ENCODE measurements around the gene FOXC2.

Gene FOXC2

GRCh38 chr16:86567701-86568581 lies 1.3 kb downstream of the FOXC2 start:
- Histone ChIP-seq H2AFZ (ENCODE audit: low read length) (no peak overlapping the region), H3K9me3 (replicated peaks; ENCODE audit: insufficient read depth, low read length) (no peaks in the 10 kb centered on the region), H3K9ac (ENCODE audit: low read length) (no peak overlapping the region), H3F3A (ENCODE audit: insufficient read depth, low read length) (no peaks in the 10 kb centered on the region), H3K27me3 (replicated peaks; ENCODE audit: insufficient read depth, low read length) (peaks cover 75% of the 10 kb centered on the region), H4K20me1 (ENCODE audit: insufficient read depth, low read length) (no peaks in the 10 kb centered on the region), H3K4me1 (ENCODE audit: low read length) (no peaks in the 10 kb centered on the region), H3K9me2 (replicated peaks; ENCODE audit: insufficient read depth, low read length) (no peaks in the 10 kb centered on the region), H3K4me3 (ENCODE audit: low read length) (no peak overlapping the region), H3K27ac (ENCODE audit: low read length) (no peak overlapping the region), H3K36me3 (replicated peaks; ENCODE audit: insufficient read depth, low read length) (no peaks in the 10 kb centered on the region), H3K79me2 (ENCODE audit: low read length) (no peaks in the 10 kb centered on the region), H3K4me2 (ENCODE audit: low read depth, low read length) (no peak overlapping the region)
- DNase-seq = no peak
- TF ChIP-seq EZH2phosphoT487 (IDR thresholded peaks at IDR 0.05; ENCODE audit: low read length) (no peak), EZH2 (optimal IDR thresholded peaks at IDR 0.05; ENCODE audit: low read depth, low read length) (no peak), CTCF (IDR thresholded peaks at IDR 0.05; ENCODE audit: low read length) (no peak)

GRCh38 chr16:86568677-86569623 lies 2.3 kb downstream of the FOXC2 start:
- Histone ChIP-seq H2AFZ (ENCODE audit: low read length) (no peak overlapping the region), H3K4me3 (ENCODE audit: low read length) (no peak overlapping the region), H3K9me2 (replicated peaks; ENCODE audit: insufficient read depth, low read length) (no peaks in the 10 kb centered on the region), H3K4me1 (ENCODE audit: low read length) (no peaks in the 10 kb centered on the region), H3K9ac (ENCODE audit: low read length) (no peak overlapping the region), H3K27ac (ENCODE audit: low read length) (no peak overlapping the region), H3K4me2 (ENCODE audit: low read depth, low read length) (no peak overlapping the region), H4K20me1 (ENCODE audit: insufficient read depth, low read length) (no peaks in the 10 kb centered on the region), H3K36me3 (replicated peaks; ENCODE audit: insufficient read depth, low read length) (no peaks in the 10 kb centered on the region), H3K9me3 (replicated peaks; ENCODE audit: insufficient read depth, low read length) (no peaks in the 10 kb centered on the region), H3K27me3 (replicated peaks; ENCODE audit: insufficient read depth, low read length) (peaks cover 67% of the 10 kb centered on the region), H3F3A (ENCODE audit: insufficient read depth, low read length) (no peaks in the 10 kb centered on the region), H3K79me2 (ENCODE audit: low read length) (no peaks in the 10 kb centered on the region)
- TF ChIP-seq CTCF (IDR thresholded peaks at IDR 0.05; ENCODE audit: low read length) (no peak), EZH2 (optimal IDR thresholded peaks at IDR 0.05; ENCODE audit: low read depth, low read length) (no peak), EZH2phosphoT487 (IDR thresholded peaks at IDR 0.05; ENCODE audit: low read length) (no peak)
- DNase-seq = no peak

- Histone ChIP-seq H3K4me3 (ENCODE audit: low read length) (no peak overlapping the region), H3K27me3 (replicated peaks; ENCODE audit: insufficient read depth, low read length) (peaks cover 58% of the 10 kb centered on the region), H3K27ac (ENCODE audit: low read length) (no peak overlapping the region), H3K9me3 (replicated peaks; ENCODE audit: insufficient read depth, low read length) (no peaks in the 10 kb centered on the region), H3K4me1 (ENCODE audit: low read length) (no peaks in the 10 kb centered on the region), H3K36me3 (replicated peaks; ENCODE audit: insufficient read depth, low read length) (no peaks in the 10 kb centered on the region), H4K20me1 (ENCODE audit: insufficient read depth, low read length) (no peaks in the 10 kb centered on the region), H3K4me2 (ENCODE audit: low read depth, low read length) (no peak overlapping the region), H3K79me2 (ENCODE audit: low read length) (no peaks in the 10 kb centered on the region), H3K9ac (ENCODE audit: low read length) (no peak overlapping the region), H3K9me2 (replicated peaks; ENCODE audit: insufficient read depth, low read length) (no peaks in the 10 kb centered on the region), H3F3A (ENCODE audit: insufficient read depth, low read length) (no peaks in the 10 kb centered on the region), H2AFZ (ENCODE audit: low read length) (no peak overlapping the region)
- DNase-seq = no peak
- no peak for TF ChIP-seq CTCF (IDR thresholded peaks at IDR 0.05; ENCODE audit: low read length)
- no peak for TF ChIP-seq EZH2 (optimal IDR thresholded peaks at IDR 0.05; ENCODE audit: low read depth, low read length)
- no peak for TF ChIP-seq EZH2phosphoT487 (IDR thresholded peaks at IDR 0.05; ENCODE audit: low read length)
Measured at GRCh38 chr16:86569701-86570447, 3.2 kb downstream of the FOXC2 start.
